GM18868 (cell line): ENCODE results near the gene GLYR1.

Source experiments
- ATAC-seq: cut with Tn5 transposase; IDR thresholded peaks from one replicate; pipeline ENCODE4 v1.9.1; 2021; ENCODE audit warnings: mild to moderate bottlenecking, moderate library complexity; ENCODE audit not compliant: unreplicated experiment

The GLYR1 gene

GRCh38 chr16:4852221-4852872, 5.3 kb upstream of the GLYR1 start:
- ATAC-seq = no peak

GRCh38 chr16:4850211-4850610, 3.1 kb upstream of the GLYR1 start:
- no peak for ATAC-seq

GRCh38 chr16:4847774-4848587, 893 bp upstream of the GLYR1 start:
- peak; percentile 15 for ATAC-seq

GRCh38 chr16:4846503-4846900, 586 bp downstream of the GLYR1 start:
- ATAC-seq = peak; percentile 19

- ATAC-seq = no peak
Measured at GRCh38 chr16:4840984-4841383, 6.1 kb downstream of the GLYR1 start.

- ATAC-seq = no peak
Measured at GRCh38 chr16:4839942-4840341, 7.1 kb downstream of the GLYR1 start.

- ATAC-seq = no peak
Measured at GRCh38 chr16:4837733-4838501, 9.2 kb downstream of the GLYR1 start.

GRCh38 chr16:4836727-4837126, 10.4 kb downstream of the GLYR1 start:
- no peak for ATAC-seq

GRCh38 chr16:4833584-4833983, 13.5 kb downstream of the GLYR1 start:
- no peak for ATAC-seq

GRCh38 chr16:4832698-4833343, 14.3 kb downstream of the GLYR1 start:
- no peak for ATAC-seq

GRCh38 chr16:4831616-4832015, 15.5 kb downstream of the GLYR1 start:
- no peak for ATAC-seq

GRCh38 chr16:4830408-4830807, 16.7 kb downstream of the GLYR1 start:
- ATAC-seq = no peak

- no peak for ATAC-seq
Measured at GRCh38 chr16:4828567-4829321, 18.3 kb downstream of the GLYR1 start.

GRCh38 chr16:4826980-4827379, 20.1 kb downstream of the GLYR1 start:
- ATAC-seq = no peak

GRCh38 chr16:4826526-4826925, 20.6 kb downstream of the GLYR1 start:
- no peak for ATAC-seq

GRCh38 chr16:4825196-4825595, 21.9 kb downstream of the GLYR1 start:
- no peak for ATAC-seq

GRCh38 chr16:4820652-4821051, 26.4 kb downstream of the GLYR1 start:
- ATAC-seq = no peak

- ATAC-seq = no peak
Measured at GRCh38 chr16:4814542-4815173, 32.4 kb downstream of the GLYR1 start.

- no peak for ATAC-seq
Measured at GRCh38 chr16:4814046-4814445, 33.0 kb downstream of the GLYR1 start.
